ENCODE results near the gene GLP2R. TPM values are rescaled to one million over a fixed set of nuclear protein-coding genes. Genes with fewer than 3 reads are reported as not detected.

The GLP2R gene
- total RNA-seq, 1 donor from 2014 or later: not detected

DNA sequence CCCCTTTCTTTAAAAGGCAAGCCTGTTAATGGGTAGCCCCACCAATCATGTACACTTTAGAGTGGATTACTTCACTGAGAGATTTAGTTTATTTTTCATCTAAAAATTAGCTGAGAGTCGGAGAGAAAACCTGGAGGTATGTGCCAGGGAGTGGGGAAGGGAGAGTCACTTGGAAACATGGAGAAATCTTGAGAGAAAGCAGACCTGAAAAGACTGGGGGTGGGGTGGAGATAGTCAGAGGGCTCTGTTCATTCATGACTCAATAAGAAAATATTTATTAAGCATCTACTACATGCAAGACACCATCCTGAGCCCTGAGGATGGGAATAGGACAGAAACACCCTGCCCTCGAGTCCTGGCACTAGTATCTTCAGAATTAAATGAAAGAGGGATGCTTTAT is 106.8 kb downstream of the GLP2R start:
- Mint-ChIP-seq H3K27ac (no peak overlapping the region), H3K27me3 (peaks cover 4% of the 10 kb centered on the region), H3K9me3 (no peaks in the 10 kb centered on the region), H3K4me1 (ENCODE audit: unreplicated experiment) (peaks cover 8% of the 10 kb centered on the region), H3K4me3 (no peak overlapping the region), H3K36me3 (peaks cover 3% of the 10 kb centered on the region)
- TF ChIP-seq, protein P1, sequence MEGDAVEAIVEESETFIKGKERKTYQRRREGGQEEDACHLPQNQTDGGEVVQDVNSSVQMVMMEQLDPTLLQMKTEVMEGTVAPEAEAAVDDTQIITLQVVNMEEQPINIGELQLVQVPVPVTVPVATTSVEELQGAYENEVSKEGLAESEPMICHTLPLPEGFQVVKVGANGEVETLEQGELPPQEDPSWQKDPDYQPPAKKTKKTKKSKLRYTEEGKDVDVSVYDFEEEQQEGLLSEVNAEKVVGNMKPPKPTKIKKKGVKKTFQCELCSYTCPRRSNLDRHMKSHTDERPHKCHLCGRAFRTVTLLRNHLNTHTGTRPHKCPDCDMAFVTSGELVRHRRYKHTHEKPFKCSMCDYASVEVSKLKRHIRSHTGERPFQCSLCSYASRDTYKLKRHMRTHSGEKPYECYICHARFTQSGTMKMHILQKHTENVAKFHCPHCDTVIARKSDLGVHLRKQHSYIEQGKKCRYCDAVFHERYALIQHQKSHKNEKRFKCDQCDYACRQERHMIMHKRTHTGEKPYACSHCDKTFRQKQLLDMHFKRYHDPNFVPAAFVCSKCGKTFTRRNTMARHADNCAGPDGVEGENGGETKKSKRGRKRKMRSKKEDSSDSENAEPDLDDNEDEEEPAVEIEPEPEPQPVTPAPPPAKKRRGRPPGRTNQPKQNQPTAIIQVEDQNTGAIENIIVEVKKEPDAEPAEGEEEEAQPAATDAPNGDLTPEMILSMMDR (conservative IDR thresholded peaks at IDR 0.05): no peak
- no peak for DNase-seq (ENCODE audit: extremely low spot score, unreplicated experiment)

DNA sequence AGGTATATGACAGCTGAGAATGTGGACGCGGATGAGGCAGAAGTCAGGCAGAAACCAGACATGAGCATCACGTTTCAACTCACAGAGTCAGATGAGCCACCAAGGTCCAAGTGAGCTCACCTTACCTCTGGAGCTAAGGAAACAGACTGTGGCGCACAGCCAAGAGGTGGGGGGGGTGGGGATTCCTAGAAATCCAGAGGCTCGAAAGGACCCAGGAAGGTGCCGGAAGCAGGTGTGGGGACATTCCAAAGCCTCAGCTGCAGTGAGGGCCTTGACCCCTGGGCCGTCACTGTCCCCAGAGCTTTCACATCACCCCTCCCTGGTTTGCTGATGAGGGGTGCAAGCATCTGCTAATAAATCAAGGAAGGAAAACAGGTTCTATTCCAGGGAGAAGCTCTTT is 108.6 kb downstream of the GLP2R start:
- no peaks in the 10 kb centered on the region for H3K27me3 Mint-ChIP-seq
- no peak overlapping the region for H3K27ac Mint-ChIP-seq
- no peak for DNase-seq (ENCODE audit: extremely low spot score, unreplicated experiment)
- no peak overlapping the region for H3K4me3 Mint-ChIP-seq
- no peaks in the 10 kb centered on the region for H3K9me3 Mint-ChIP-seq
- H3K4me1 Mint-ChIP-seq (ENCODE audit: unreplicated experiment): no peaks in the 10 kb centered on the region
- TF ChIP-seq, protein P1 (conservative IDR thresholded peaks at IDR 0.05): no peak
- H3K36me3 Mint-ChIP-seq: peaks cover 3% of the 10 kb centered on the region

DNA sequence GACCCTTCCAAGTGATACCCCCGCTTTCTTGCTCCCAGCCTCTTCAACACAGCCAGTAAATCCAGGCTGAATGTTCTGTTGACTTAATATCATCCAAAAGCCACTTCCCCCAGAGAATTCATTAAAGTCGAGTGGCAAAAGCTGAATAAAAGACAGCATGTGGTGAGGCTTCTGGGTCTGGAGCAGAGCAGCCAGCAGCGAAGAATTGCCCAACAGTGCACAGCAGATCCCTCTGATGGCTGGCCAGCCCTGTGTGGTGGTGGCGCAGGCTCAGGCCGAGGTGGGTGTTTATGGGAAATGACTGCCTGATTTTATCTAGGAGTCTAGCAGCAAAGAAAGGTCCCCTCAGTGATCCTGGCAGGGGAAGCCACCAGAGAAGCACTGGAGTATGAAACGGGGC is 109.7 kb downstream of the GLP2R start:
- no peak overlapping the region for H3K27ac Mint-ChIP-seq
- no peaks in the 10 kb centered on the region for H3K9me3 Mint-ChIP-seq
- H3K4me1 Mint-ChIP-seq (ENCODE audit: unreplicated experiment): no peaks in the 10 kb centered on the region
- TF ChIP-seq, protein P1 (conservative IDR thresholded peaks at IDR 0.05): no peak
- no peak overlapping the region for H3K4me3 Mint-ChIP-seq
- DNase-seq (ENCODE audit: extremely low spot score, unreplicated experiment): no peak
- H3K36me3 Mint-ChIP-seq: peaks cover 7% of the 10 kb centered on the region
- no peaks in the 10 kb centered on the region for H3K27me3 Mint-ChIP-seq

DNA sequence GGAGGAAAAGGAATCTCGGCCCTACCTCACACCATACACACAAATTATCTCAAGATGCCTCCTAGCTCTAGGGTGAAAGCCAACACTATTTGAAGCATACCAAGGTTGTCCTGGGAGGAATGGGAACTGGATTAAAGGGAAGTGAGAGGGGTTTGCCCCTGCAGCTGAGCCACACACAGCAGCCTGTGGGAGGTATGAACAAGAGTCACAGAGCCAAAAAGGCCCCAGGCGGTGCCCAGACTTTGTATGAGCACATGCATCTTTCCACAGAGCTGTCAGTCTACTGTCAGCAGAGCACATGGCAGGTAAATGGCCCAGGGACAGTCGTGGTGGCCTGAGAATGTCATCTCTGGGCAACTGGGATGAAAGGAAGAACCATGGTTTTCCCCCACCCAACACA is 110.4 kb downstream of the GLP2R start:
- Mint-ChIP-seq H3K27me3 (peaks cover 1% of the 10 kb centered on the region), H3K36me3 (peaks cover 8% of the 10 kb centered on the region), H3K27ac (no peak overlapping the region), H3K4me3 (no peak overlapping the region), H3K9me3 (no peaks in the 10 kb centered on the region), H3K4me1 (ENCODE audit: unreplicated experiment) (no peaks in the 10 kb centered on the region)
- TF ChIP-seq, protein P1 (conservative IDR thresholded peaks at IDR 0.05): no peak
- no peak for DNase-seq (ENCODE audit: extremely low spot score, unreplicated experiment)

DNA sequence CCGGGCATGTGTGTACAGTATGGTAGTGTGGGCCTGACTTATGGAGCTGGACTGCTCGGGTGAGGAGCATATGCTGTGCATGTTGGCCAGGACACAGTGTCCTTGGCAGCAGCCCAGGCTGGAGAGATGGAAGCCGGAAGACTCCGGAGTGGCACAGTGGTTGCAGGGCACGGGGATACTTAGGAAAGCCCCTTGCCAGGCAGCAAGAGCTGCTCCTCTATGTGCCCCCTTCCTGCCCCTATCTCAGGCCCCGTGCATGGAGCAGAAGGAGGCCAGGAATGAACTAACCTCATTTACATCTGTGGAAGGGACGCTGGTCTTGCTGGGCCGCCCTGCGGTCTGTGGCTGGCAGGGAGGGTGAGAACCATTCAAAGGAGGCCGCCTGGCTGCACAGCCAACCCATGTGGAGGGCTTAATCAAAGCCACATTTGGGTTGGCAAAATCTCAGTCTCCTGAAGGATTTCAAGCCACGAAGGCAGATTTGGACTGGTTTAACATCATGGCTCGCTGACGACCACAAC is 111.6 kb downstream of the GLP2R start:
- Mint-ChIP-seq H3K4me1 (ENCODE audit: unreplicated experiment) (no peaks in the 10 kb centered on the region), H3K9me3 (no peaks in the 10 kb centered on the region), H3K27me3 (peaks cover 3% of the 10 kb centered on the region), H3K4me3 (no peak overlapping the region), H3K36me3 (peaks cover 10% of the 10 kb centered on the region), H3K27ac (no peak overlapping the region)
- TF ChIP-seq, protein P1 (conservative IDR thresholded peaks at IDR 0.05): no peak
- DNase-seq (ENCODE audit: extremely low spot score, unreplicated experiment): no peak

DNA sequence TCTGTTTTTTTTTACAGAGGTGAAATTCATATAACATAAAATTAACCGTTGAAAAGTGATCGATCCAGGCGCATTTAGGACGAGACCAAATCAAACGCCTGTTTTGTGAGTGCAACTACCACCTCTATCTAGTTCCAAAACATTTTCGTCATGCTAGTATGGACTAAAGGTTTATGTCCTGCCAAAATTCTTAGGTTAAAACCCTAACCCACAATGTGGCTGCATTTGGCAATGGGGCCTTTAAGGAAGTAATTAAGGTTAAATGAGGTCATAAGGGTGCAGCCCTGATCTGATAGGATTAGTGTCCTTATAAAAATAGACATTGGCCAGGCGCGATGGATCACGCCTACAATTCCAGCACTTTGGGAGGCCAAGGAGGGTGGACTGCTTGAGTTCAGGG is 112.2 kb downstream of the GLP2R start:
- Mint-ChIP-seq H3K27ac (no peak overlapping the region), H3K4me3 (no peak overlapping the region), H3K9me3 (no peaks in the 10 kb centered on the region), H3K4me1 (ENCODE audit: unreplicated experiment) (no peaks in the 10 kb centered on the region), H3K36me3 (peaks cover 10% of the 10 kb centered on the region), H3K27me3 (peaks cover 3% of the 10 kb centered on the region)
- TF ChIP-seq, protein P1 (conservative IDR thresholded peaks at IDR 0.05): no peak
- DNase-seq (ENCODE audit: extremely low spot score, unreplicated experiment): no peak

Measured in type B pancreatic cell (in vitro differentiated cells).